Esophagus (tissue), 2 donors: ENCODE measurements around the gene SMU1. TPM values are rescaled to one million over a fixed set of nuclear protein-coding genes. Genes with fewer than 3 reads are reported as not detected.

Experiments used
- H3K27ac ChIP-seq, 2 donors: one replicate each; pipeline ENCODE4 v1.5.1; 2013; ENCODE audit warnings: low read depth in 2 of 2, mild to moderate bottlenecking in 2 of 2, inconsistent platforms in 1 of 2, low read length in 1 of 2, moderate library complexity in 1 of 2
- H3K27me3 ChIP-seq, 2 donors: one replicate each; pipeline ENCODE4 v1.6.1; 2013; ENCODE audit warnings: low read length in 2 of 2, control low read depth in 1 of 2, mild to moderate bottlenecking in 1 of 2; ENCODE audit not compliant: insufficient read depth in 2 of 2, control insufficient read depth in 1 of 2
- H3K36me3 ChIP-seq, 2 donors: one replicate each; pipeline ENCODE4 v1.6.1; 2013; ENCODE audit warnings: low read length in 1 of 2; ENCODE audit not compliant: control insufficient read depth in 2 of 2, insufficient read depth in 2 of 2
- H3K4me1 ChIP-seq, 2 donors: one replicate each; pipeline ENCODE4 v1.6.1; 2013; ENCODE audit warnings: low read length in 1 of 2; ENCODE audit not compliant: control insufficient read depth in 2 of 2, insufficient read depth in 2 of 2
- H3K4me3 ChIP-seq, 2 donors: one replicate each; pipeline ENCODE4 v1.5.1; 2013; ENCODE audit warnings: low read length in 2 of 2, mild to moderate bottlenecking in 2 of 2, low read depth in 1 of 2, moderate library complexity in 1 of 2
- H3K9me3 ChIP-seq, 2 donors: one replicate each; pipeline ENCODE4 v1.6.1; 2013; ENCODE audit warnings: mild to moderate bottlenecking in 2 of 2, low read depth in 1 of 2, low read length in 1 of 2, moderate library complexity in 1 of 2; ENCODE audit not compliant: control insufficient read depth in 2 of 2, insufficient read depth in 1 of 2
- WGBS, 2 donors: extraction: QIAGEN DNeasy Blood & Tissue Kit; methylation state at CpG; one replicate each; pipeline ENCODE4 v1.1.7; 2013; 5-methylcytosine and 5-hydroxymethylcytosine counted together
- polyA plus RNA-seq, 2 donors: library from polyadenylated mRNA; stranded (reverse); fragments of 200-250 nt; gene quantifications; one replicate each; pipeline ENCODE4 v1.2.3, GENCODE V29; 2013
- donor health status: healthy with polysubstance abuse.
- donor health status: Bipolar disorder and iron deficiency.

Gene SMU1
- polyA plus RNA-seq, 2 donors, result 4.8 to 8.5 TPM

DNA sequence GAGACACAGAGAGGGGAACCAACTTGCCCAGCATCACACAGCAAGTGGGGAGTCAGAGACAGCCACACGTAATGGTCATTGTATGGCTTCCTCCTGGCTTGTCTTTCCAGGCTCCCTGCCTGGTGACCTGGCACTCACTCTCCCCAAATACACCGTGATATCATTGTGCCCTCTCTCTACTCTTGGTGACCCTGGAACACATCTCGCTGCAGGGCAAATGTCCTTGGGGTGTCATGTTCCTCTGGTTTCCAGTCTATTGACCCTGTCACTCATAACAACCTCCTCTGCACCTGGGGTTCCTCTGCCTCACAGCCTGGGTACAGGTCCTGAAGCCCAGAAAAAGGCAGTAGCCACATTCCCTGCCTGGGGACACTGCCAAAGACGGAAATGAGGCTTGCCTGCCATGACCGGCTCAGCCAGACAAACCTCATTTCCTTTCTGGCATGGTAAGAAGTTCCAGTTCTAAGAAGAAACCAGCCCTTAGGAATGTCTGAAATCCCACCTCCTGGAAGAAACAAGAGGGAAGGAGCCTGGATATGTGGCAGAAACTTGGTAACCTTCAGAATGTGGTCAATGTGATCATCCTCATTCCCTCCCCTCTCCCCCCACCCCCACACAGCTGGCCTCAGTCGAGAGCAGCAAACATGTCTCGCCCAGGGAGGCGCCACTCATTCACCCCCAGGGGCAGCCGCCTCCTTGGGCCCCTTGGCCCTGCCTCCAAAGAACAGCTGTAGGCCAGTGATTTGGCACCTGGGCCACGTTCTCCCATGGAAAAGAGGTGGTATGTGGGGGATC lies 30.6 kb upstream of the SMU1 start:
- Histone ChIP-seq H3K9me3 (no peaks in the 10 kb centered on the region), H3K4me1 (peaks cover 2 to 13% of the 10 kb centered on the region in 2 donors), H3K27ac (peak overlapping the region; percentile 65 to 94), H3K36me3 (peaks cover 3 to 6% of the 10 kb centered on the region in 2 donors), H3K4me3 (no peak overlapping the region), H3K27me3 (no peaks in the 10 kb centered on the region)
- 32 to 48% methylated on average over 10 of the region's 10 CpGs for WGBS, 2 donors

DNA sequence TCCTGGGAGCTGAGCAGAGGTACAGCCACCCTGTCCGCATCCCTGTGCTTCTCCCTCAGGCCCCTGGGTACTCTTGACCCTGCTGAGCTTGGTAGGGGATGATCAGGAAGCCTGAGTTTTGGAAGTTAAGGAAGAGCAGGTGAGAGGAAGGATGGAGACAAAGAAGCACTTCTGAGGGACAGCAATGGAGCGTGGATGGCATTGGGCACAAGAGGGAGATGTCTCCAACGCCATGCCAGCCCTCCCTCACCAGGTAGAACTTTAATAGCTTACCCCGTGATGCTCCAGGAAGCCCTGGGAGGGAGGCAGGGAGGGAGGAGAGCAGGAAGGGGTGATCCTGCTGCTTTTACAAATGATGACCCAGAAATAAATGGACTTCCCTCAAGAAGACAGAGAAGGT lies 29.9 kb upstream of the SMU1 start:
- WGBS, 2 donors, result 64 to 77% methylated on average over 4 of the region's 4 CpGs
- Histone ChIP-seq H3K4me3 (no peak overlapping the region), H3K36me3 (peaks cover under 1 to 2% of the 10 kb centered on the region in 2 donors), H3K9me3 (no peaks in the 10 kb centered on the region), H3K27me3 (no peaks in the 10 kb centered on the region), H3K4me1 (peaks cover 2 to 14% of the 10 kb centered on the region in 2 donors), H3K27ac (peak overlapping the region; percentile 65 to 94)

DNA sequence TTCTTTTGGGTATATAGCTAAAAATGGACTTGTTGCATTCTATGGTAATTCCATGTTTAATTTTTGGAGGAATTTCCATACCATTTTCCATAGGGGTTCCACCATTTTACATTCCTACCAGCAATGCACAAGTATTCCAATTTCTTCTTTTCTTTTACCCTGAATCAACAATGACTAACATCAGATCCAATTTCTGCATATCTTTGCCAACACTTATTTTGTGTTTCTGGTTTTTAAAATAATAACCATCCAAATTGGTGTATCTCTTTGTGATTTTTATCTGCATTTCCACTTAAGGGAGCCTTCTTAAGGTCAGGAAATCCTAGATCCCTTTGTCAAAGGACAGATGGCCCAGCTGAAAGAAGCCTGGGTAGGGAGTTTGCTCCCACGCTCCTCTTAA lies 29.5 kb upstream of the SMU1 start:
- Histone ChIP-seq H3K9me3 (no peaks in the 10 kb centered on the region), H3K36me3 (peaks cover 0 to 2% of the 10 kb centered on the region in 2 donors), H3K27ac (peak overlapping the region; percentile 65 to 94), H3K4me3 (no peak overlapping the region), H3K4me1 (peaks cover 2 to 17% of the 10 kb centered on the region in 2 donors), H3K27me3 (no peaks in the 10 kb centered on the region)
- 87 to 91% methylated on average over 1 of the region's 1 CpG for WGBS, 2 donors

DNA sequence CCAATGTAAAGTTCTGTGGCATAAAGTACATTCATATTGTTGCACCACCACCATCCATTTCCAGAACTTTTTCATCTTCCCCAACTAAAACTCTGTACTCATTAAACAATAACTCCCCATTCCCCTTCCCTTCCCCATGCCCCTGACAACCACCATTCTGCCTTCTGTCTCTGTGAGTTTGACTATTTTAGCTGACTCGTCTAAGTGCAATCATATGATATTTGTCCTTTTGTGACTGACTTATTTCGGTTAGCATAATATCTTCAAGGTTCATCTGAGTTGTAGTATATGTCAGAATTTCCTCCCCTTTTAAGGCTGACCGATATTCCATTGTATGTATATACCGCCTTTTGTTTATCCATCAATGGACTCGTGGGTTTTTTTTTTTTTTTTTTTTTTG lies 29.0 kb upstream of the SMU1 start:
- no peaks in the 10 kb centered on the region for H3K9me3 ChIP-seq
- H3K27me3 ChIP-seq, result no peaks in the 10 kb centered on the region
- H3K4me1 ChIP-seq, result peaks cover 2 to 17% of the 10 kb centered on the region in 2 donors
- H3K36me3 ChIP-seq, result no peaks in the 10 kb centered on the region
- WGBS, 2 donors, result 84 to 87% methylated on average over 5 of the region's 5 CpGs
- no peak overlapping the region for H3K4me3 ChIP-seq
- no peak overlapping the region for H3K27ac ChIP-seq

DNA sequence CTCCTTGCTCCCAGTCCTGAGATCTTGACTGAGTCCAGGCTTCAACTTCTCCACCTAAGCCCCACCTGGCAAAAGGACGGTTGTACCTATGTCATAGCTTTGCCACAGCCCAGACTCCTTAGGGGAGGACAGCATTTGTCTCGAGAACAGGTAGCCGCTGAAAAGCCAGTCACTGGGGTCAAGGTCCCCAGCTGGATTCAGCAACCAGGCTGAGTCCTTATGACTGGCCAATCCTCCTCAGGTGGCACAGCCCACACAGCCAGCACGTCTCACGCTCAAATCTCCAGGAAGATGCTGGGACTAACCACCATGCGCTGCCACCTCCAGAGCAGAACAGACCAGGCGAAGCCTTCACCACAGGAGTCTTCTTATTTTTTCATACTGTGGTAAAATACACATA lies 27.9 kb upstream of the SMU1 start:
- Histone ChIP-seq H3K27ac (no peak overlapping the region), H3K4me1 (peaks cover 2 to 17% of the 10 kb centered on the region in 2 donors), H3K36me3 (no peaks in the 10 kb centered on the region), H3K27me3 (no peaks in the 10 kb centered on the region), H3K4me3 (no peak overlapping the region), H3K9me3 (no peaks in the 10 kb centered on the region)
- 89 to 95% methylated on average over 7 of the region's 7 CpGs for WGBS, 2 donors

DNA sequence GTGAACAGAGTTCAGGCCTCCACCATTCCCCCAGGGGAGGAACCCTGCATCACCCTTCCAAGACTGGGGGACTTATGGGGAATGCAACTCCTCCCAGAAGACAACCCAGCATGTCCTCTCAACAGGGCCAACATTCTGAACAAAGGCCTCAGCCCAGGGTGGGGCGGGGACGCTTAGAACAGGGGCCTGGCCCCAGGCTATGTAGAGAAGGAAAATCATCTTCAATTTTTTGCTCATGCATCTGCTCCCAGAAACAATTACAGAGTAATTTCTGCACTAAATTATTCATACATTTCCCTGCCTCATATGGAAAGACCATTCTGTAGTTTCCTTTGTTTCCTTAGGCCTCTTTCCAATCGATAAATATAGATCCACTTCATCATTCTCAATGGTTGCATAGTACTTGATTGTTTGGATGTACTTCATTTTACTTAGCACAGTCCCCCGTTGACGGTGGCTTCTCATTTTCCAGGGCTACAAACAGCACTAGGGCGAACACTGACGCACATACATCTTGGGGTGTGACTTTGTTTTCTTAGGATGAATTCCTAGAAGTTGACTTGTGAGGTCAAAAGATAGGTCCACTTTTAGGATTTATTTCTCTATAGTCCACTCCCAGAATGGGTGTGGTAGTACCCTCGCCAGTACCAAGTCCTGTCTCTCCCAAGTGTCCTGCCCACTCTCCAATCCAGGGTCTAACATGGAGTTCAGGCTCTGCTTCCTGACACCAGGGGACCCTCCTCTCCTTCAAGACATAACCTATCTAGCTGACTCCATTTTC lies 27.2 kb upstream of the SMU1 start:
- H3K36me3 ChIP-seq, result no peaks in the 10 kb centered on the region
- WGBS, 2 donors, result 78 to 82% methylated on average over 8 of the region's 8 CpGs
- H3K27me3 ChIP-seq, result no peaks in the 10 kb centered on the region
- H3K9me3 ChIP-seq, result no peaks in the 10 kb centered on the region
- no peak overlapping the region for H3K27ac ChIP-seq
- peaks cover 2 to 17% of the 10 kb centered on the region in 2 donors for H3K4me1 ChIP-seq
- H3K4me3 ChIP-seq, result no peak overlapping the region

DNA sequence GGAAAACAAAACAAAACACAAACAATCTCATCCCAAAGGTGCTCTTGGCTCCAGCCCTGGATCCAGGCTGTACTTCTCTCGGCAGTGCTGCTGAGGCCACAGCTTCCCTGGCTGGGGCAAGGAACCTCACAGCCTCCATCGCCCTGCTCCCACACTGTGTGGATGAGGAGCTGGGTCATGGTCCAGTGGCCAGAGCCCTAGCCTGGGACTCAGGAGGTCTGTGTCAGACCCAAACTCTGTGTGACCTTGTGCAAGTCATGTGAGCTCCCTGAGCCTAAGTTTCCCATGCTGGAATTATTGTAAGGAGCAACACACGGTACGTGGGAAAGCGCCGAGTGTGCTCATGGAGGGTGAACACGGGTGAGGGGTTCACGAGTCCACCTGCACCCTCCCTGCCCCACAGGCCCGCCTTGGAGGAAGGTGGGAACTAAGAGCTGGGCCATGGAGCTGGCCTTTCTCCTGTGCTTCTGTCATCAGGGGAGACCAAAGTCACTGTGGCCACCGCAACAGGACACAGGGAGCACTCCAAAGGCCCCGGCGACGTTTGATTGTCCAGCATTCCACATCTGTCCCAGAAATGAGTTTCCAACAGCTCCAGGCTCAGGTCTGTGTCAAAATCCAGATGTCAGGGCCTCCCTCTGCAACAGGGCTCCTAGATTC lies 26.2 kb upstream of the SMU1 start:
- Histone ChIP-seq H3K36me3 (no peaks in the 10 kb centered on the region), H3K4me1 (peaks cover 2 to 17% of the 10 kb centered on the region in 2 donors), H3K27me3 (no peaks in the 10 kb centered on the region), H3K27ac (peak overlapping the region in 1 of 2 donors; percentile 76), H3K9me3 (no peaks in the 10 kb centered on the region), H3K4me3 (no peak overlapping the region)
- WGBS, 2 donors, result 94 to 95% methylated on average over 13 of the region's 13 CpGs

DNA sequence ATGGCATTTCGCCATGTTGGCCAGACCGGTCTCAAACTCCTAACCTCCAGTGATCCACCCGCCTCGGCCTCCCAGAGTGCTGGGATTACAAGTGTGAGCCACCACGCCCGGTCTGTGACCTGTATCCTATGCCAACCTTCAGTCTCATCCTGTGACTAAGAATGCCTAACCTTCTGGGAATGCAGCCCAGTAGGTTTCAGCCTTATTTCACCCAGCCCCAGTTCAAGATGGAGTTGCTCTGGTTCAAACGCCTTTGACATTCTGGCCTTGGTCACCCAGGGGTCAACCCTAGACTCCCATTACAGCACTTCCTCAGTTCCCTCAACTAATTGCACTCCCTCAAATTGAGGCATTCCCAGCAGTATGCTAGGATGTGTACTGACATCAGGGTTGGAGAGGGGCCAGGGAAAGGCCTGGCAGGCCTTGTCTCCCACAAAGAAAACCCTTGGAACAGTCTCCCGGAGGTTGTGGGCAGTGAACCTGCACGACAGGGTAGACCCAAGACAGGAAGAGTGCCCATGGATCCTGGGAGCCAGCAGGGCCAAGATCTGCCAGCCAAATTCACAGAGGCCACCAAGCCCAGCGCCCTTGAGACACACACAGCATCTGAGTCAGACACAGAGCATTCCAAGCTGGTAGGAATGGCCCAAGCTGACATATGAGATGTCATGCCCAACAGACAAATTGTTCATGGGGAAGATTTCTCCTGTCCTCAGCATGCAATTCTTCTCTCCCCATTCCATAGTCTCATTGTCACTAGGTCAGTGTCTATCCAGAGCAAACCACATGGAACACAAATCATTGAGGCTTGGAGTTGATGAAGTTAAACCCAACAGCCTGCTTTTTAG lies 24.9 kb upstream of the SMU1 start:
- peaks cover 0 to 5% of the 10 kb centered on the region in 2 donors for H3K4me1 ChIP-seq
- H3K9me3 ChIP-seq, result no peaks in the 10 kb centered on the region
- 55 to 63% methylated on average over 10 of the region's 10 CpGs for WGBS, 2 donors
- H3K27ac ChIP-seq, result peak overlapping the region; percentile 60 to 76
- H3K4me3 ChIP-seq, result no peak overlapping the region
- no peaks in the 10 kb centered on the region for H3K36me3 ChIP-seq
- H3K27me3 ChIP-seq, result no peaks in the 10 kb centered on the region

DNA sequence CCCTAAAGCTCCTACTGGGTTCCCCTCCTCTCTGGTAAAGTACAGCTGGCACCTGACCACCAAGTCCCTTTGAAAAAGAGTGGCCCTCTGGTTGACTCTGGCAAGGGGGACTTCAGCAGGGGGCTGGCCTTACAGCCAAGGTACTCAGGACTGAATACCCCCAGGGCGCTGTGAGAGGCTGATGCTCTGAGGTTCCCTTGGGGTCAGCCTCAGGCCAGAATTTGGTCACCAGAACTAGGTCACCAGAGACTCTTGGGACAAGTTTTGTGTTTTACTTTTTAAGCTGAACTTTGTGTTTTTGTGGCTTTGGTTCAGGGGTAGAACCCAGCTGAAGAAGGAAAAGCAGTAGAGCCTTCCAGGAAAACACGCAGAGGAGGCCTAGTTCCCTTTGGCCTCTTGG lies 23.3 kb upstream of the SMU1 start:
- Histone ChIP-seq H3K4me1 (peaks cover 0 to 3% of the 10 kb centered on the region in 2 donors), H3K36me3 (no peaks in the 10 kb centered on the region), H3K4me3 (no peak overlapping the region), H3K27me3 (no peaks in the 10 kb centered on the region), H3K9me3 (no peaks in the 10 kb centered on the region), H3K27ac (no peak overlapping the region)
- WGBS, 2 donors, result 90 to 100% methylated on average over 2 of the region's 2 CpGs
